ENCODE measurements around the gene PHF5A.
A peak's percentile ranks its signal among the peaks of the same experiment; 100 is the strongest.
"Not testable (repeated sequence)": the region's sequence is repeated elsewhere in the genome, so short reads cannot be mapped to it uniquely, and the experiment has no call there.

PHF5A gene

DNA sequence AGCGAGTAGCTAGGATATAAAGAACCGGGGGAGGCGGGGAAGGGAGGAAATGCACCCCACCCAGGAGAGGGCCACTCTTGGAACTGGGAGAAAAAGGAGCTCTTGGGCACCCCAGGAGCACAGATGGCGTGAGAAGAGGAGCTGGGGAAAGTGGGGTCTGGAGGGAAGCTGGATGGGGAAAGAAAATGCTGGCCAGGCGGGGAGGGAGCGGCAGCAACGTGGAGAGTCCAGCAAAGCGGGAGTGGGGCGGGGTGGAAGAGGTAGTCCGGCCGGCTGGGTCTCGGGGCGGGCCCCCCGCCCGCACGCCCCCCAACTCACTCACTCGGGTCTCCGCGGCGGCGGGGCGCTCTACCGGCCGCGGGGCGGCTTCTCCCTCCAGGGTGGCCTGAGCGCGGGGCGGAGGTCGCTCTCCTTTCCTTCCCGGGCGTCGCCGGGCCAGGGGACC, 22.4 kb downstream of the PHF5A start:
- DNase-seq = no peak

DNA sequence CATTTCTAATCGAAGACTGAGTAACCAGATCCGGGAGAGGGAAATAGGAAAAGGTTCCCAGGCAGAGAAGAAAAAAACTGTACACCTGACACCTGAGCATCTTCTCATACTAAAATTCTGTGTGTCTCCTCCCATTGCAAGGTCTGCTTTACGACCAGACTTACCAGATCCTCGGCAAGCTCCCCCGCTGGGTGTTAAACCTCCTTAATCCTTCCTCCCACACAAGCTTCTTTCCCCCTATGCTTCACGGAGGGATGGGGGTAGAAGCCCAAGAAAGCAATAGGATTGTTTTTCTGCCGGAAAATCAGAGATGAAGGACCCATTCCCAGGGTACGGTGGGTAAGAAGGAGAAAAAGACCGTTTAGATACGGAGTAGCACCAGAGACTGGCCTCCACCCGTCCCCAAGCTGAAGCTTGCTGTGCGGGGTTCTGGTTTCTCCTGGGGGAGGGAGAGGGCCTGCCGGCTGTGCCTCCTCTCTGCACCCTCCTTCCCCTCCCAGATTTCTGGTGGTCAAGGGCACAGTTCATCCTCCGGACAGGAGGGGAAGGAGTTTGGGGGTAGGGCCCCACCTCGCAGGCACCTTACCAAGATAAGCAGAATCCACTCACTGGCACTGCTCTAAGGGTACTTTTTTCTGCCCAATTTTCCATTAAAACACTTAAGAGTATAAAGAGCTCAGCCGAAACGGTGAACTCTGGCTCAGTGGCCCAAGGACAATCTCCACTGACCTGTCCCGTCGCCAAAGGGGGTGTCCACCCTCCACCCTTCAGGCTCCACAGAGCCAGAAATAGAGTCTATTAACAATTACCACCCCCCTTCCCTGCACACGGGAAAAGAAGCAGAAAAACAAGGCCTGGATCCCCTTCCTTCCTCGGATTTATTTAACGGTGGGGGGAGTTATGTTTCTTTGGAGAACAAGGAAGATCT, 23.1 kb downstream of the PHF5A start:
- DNase-seq = peak; percentile 9

DNA sequence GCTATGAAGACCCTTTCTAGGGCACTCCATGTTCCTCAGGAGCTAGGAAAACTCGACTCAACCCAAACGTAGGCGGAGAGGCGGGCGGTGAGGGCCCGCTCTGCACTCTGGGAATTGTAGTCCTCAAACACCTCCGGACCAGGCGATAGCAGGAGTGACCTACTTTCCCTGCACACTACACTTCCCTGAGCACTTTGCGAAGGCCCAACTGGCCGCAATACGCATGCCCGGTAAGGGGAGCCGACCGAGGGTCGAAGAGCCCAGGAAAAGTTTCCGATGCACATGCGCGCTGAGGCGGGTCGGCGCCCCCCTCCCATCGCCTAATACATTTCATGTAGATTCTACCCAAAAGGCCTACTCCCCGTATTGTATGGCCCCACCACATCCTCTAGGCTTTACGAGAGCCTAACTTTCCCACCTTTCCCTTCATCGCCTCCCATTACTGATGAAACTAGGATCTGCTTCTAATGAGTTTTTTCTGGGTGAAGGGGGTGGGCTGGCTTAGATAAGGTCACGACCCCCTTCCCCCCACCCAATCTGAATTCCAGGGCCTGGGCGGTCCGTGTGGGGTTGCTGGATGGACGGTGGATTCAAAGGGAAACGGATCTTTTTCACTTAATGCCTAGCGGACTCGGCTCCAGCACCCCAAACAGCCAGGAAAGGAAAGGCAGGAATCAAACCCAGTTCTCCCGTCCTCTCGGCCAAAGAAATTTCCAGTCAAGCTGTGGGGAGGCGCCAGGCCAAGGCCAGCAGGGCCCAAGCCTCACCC, 23.9 kb downstream of the PHF5A start:
- DNase-seq = peak; percentile 60

DNA sequence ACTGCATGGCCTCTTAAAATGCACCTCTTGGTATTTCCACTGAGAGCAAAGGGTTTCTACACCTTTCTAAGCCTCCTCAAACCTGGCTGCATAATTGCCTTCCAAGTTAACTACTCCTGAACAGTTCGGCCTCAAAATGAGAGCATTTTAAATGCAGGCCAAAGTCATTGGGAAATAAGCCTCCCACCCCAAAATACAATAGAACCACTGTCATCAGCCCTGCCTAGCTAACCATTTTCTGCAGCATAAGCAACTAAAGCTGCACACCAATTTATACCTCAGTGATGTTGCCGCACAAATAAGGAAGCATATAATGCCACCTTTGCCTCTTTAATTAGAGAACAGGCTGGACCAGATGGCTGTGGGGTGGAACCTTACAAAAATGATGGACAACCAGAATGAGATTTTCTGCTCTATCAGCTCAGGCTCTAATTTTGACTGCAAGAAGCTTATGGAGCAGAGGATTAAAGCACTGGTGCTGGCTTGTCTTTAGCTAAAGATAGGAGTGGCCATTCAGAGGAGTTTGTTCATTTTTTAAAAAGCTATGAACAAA, 26.2 kb downstream of the PHF5A start:
- DNase-seq = no peak

DNA sequence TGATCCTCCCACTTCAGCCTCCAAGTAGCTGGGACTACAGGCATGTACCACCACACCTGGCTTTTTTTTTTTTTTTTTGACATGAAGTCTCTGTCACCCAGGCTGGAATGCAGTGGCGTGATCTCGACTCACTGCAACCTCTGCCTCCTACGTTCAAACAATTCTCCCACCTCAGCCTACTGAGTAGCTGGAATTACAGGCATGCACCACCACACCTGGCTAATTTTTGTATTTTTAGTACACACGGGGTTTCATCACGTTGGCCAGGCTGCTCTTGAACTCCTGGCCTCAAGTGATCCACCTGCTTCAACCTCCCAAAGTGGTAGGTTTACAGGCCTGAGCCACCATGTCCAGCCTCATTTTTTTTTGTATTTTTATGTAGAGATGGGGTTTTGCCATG, 28.0 kb downstream of the PHF5A start:
- not testable (repeated sequence) for DNase-seq

DNA sequence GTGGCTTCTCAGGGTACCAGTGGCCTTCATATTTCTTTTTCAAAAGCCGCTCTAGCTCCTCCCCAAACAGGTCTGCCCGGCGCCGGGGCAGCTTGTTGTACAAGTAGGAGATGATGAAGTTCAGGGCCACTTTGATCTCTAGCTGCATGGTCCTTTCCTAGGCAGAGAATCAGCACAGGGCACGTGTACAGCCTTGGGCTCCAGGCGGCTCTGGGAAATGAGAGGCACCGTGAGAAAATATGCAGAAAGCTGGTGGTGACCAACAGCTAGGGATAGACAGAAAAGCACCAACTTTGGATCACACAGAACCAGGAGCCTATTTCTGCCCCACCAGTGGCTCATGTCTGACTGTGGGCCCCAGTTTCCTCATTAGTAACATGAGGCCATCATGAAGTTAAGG, 31.3 kb downstream of the PHF5A start:
- no peak for DNase-seq

DNA sequence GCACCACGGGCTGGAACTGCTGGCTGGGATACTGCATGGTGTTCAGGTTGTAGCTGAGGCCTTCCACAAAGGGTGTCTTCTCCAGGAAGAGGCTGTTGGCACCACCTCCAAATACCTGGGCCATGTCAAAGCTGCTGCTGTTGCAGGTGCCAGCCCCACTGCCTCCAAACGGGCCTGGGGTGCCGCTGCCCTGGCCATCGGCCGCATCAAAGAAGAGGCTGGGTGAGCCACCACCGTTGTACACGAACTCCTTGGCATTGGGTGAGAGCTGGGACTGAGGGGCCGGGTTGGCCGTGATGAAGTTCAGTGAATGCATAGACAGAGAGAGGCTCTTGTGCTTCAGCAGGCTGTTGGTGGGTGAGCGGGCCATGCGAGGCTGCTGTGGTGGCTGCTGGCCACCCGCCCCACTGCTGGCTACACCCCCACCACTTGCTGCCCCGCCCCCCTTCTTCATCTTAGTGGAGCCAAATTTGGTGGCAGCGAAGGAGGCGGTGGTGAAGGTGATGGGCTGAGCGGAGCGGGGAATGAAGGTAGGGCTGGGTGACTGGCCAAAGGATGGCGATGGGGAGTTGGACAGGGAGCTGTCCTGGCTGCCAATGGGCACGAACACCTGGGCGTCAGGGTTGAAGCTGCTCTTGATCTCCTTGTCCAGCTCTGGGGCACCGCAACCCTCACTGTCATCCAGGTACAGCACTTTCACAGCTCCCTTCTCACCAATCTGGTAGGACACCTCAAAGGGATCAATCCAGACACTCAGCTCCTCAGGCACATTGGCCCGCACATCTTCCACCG, 32.0 kb downstream of the PHF5A start:
- DNase-seq = no peak

DNA sequence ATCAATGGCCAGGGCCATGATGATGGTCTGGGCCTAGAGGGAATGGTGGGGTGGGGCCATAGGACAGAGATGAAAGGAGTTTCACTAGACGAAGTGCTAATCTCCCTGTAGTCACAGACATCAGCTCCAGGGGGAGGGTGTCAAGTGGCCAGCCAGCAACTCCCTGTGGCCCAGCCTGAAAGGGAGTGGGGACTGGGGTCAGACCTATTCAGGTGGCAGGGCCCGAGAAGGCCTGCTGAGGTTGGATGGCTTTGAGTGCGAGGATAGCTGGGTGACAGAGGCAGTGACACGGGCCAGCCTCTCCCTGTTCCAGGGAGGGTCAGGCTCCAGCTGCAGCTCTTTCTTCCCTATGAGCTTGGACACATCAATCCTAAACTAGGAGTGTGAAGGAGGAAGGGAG, 32.9 kb downstream of the PHF5A start:
- DNase-seq = no peak

DNA sequence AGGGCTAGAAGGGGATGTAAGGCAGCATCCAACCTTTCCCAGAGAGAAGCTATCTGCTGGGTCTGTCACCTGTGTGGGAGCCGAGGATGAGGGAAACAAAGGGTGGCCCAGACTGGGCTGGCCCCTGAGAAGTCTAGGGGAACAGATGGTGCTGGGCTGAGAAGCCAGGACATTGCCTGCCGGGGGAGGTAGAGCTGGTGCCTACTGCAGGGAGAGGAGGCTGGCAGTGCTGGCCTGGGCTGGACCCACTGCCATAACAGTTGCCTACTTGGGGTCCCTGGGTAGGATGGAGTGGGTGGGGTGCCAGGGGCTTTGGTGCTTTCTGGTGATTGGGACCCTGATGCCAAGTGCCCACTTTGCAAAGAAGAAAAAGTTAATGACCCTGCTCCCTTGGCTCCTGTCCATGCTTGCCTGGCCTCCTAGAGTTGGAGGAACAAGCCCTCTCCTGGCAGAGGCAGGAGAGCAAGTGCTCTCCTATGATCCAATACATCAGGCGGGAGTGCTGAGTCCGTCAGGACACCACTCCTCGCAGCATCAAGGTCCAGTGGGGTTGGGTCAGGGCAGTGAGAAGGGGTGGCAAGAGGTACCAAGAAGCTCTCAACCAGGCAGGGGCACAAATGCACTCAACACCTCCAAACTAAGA, 34.0 kb downstream of the PHF5A start:
- DNase-seq = not testable (repeated sequence)

DNA sequence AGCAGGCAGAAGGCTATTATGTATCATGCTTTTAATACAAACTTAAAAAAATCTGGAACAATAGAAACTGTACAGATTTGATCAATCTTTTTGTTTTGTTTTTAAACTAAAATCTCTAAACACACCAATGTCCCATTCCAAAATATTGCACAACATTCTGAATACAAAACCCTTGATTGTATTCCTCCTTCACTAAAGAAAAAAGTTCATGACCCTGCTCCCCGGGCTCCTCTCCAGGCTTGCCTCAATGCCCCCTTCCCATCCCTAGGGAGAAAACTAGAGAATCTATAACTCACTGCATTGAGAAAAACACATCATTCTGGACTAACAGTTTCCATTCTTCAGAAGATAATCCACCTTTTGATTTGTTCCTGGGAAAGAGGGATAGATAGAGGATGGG, 35.0 kb downstream of the PHF5A start:
- DNase-seq = not testable (repeated sequence)

DNA sequence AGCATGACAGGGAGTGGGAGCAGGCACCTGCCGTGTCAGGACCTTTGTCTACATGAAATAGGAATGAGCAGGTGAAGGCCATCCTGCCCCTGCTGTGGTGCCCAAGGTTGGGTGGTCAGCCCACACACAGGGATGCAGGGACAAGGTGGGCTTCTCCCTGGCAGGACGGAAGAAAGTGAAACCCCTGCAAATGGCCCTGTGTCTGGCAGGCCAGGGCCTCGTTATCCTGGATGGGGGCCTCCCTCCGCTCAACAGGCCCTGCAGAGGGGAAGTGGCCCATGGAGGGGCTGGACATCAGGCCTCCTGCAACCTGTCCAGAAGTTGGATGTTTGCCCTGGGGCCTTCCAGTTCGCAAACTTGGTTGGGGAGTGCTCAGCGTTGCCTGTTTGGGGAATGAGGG, 36.8 kb downstream of the PHF5A start:
- DNase-seq = no peak

DNA sequence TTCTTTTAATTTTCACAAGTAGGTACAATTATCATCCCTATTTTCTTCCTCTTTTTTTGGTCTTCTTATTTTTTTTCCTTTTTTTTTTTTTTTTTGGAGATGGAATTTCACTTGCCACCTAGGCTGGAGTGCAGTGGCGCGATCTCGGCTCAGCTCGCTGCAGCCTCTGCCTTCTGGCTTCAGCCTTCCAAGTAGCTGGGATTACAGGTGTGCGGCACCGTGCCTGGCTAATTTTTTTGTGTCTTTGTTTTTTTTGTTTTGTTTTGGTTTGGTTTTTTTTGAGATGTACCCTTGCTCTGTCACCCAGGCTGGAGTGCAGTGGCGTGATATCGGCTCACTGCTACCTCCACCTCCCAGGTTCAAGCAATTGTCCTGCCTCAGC, 38.5 kb downstream of the PHF5A start:
- no peak for DNase-seq

DNA sequence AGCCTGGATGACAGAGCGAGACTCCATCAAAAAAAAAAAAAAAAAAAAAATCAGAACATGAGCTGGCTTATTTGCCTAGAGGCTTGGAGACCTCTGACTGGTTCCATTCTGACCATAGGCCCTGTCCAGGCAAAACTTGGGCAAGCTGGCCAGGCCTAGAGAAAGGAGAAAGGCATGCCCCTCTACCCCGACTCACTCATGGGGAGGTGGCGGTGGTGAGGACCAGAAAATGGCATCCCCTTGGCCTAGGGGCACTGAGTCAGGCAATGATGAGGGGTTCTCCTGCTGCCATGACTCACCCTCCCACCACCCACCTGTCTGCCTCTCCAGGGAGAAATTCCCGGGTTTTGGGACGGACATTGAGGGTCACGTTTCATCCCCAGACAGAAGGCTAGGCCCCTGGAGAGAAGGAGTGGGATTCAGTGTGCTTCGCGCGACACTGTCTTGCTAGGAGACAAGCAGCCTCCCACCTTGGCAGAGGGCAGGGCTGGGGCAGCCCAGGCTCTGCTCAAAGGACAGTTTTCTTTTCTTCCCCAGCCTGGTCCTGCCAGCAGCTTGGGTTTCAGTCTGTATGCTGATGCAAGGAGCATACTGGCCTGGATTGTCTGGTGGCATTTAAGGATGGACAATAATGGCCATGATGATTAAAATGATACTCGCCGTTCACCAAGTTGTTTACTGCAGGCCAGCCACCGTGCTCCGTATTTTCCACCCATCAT, 39.1 kb downstream of the PHF5A start:
- DNase-seq = no peak

DNA sequence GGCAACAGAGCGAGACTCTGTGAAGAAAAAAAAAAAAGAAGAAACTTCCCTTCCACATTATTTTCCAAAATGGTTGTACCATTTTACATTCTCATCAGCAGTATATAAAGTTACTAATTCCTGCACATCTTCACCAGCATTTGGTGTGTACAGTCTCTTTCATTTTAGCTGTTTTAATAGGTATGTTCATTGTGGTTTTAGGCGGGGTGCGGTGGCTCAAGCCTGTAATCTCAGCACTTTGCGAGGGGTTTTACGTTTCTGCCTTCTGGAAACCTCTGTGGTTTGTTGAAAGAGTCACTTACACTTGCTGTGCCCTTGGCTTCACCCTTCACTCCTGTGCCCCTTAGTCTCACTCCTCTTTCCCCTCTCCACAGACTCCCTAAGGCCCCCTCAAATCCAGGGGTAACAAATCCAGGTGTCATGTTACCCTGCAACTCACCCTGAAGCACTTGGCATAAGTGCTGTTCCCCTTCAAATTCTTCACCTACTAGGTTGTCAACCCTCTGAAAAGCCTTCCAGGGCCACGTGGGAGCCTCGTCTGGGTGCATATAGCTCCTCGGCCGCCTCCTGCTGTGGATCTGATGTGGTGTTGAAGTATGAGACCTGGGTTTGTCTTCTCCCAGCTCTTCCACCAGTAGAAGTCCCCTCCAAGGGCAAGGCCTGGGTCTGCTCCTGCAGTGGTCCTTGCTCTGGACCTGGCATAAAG, 42.7 kb downstream of the PHF5A start:
- DNase-seq = no peak

DNA sequence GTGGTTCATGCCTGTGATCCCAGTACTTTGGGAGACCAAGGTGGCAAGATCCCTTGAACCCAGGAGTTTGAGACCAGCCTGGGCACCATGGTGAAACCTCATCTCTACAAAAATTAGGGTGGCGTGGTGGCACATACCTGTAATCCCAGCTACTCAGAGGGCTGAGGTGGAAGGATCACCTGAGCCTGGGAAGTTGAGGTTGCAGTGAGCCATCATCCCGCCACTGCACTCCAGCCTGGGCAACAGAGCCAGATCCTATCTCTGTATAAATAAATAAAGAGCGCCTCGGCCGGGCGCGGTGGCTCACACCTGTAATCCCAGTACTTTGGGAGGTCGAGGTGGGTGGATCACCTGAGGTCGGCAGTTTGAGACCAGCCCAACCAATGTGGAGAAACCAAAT, 49.8 kb downstream of the PHF5A start:
- DNase-seq = no peak

DNA sequence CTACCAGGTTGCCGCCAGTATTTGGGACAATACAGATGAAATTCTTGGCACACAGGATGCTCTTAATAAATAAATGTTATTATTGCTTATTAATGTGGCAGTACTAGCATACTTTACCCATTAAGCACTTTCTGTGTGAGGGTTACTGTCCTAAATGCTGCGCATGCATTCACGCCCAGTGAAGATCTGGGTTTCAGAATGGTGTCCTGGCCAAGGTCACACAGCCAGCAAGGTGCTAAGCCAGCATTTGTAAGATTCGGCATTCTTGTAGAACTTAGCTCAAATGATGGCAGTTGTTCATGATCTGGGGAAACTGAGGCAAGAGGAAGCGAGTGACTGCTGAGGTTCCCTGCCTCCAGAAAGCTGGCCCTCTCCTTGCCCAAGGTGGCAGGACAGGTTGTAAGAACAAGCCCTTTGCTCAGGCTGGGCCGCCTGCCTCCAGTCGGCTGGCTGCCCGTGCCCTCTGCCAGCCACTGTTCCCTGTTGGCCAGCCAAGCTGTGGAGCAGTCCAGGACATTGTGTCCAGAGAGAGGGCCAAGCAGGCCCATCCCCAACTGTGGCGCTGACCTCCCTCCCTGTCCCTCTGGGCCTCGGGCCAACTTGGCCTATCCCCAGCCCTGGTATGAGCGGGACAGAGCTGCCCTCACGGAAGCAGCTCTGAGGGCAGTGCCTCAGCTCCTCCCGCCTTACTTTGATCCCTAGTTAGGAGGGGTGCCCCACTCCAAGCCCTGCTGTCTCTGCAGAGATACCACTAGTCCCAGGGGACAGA, 50.7 kb downstream of the PHF5A start:
- DNase-seq = no peak

DNA sequence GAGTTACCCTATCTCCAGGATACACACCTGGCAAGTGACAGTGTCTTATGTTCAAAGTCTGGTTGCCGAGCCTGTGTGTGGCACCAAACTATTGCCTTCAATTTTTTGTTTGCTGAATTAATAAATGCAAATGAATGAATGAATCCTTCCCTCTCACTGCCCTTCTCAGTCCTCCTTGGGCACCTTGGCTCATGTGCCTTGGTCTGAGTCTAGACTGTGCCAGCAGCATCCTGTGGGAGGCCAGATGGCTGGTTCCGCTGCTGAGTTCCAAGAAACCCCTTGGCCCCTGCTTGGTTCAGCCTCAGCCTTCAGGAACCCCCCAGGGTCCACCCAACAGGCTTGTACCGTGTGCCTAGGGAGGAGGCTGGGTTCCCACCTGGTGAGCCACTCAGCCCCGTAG, 52.9 kb downstream of the PHF5A start:
- DNase-seq = no peak

DNA sequence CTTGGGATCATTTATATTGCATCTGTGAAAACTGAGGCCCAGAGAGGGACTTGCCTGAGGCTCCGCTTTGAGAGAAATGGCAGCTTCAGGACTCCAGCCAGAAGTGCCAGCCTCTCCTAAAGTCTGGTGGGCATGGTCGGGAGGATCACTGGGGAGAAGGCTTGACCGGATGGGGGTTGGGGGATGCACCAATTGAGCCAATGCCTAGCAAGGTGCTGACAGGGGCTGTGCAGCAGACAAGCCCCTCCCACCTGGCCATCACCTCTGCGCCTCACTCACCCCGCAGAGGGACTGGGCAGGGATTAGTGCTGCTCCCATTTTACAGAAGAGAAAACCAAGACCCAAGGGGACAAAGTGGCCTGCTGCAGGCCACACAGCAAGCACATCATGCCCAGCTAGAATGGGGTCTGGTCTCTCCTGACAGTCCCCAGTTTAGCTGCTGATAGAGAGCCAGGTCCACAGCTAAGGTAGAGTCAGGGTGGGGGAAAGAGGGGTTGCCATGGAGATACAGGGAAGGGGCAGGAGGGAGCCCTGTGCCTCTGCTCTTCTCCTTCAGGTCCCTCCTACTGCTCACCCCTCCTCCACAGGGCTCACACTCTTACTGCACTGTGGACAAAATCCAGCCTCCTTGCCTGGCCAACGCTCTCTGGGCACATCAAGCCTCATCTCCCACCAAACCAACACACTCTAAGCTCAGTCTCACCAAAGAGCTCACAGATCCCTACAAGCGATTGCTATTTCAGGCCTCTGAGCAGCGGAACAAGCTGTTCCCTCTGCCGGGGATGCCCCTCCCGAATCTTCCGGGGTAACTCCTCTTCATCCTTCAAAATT, 57.3 kb downstream of the PHF5A start:
- no peak for DNase-seq

DNA sequence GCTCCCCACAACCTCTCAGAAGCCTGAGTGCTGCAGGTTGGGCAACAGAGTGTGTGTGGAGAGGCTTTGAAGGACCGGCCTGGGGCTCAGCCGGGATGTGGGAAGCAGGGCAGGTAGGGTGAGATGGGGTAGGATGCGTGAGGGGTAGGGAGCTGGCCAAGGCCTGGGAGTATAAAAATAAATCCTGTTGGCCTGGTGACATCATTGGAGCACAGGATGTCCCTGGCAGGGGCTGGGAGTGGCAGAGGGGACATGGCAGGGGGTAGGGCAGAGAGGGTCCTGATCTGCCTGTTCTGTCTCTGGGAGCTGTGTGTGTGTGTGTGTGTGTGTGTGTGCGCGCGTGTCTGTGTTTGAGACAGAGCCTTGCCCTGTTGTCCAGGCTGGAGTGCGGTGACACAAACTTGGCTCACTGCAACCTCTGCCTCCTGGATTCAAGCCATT, 58.2 kb downstream of the PHF5A start:
- DNase-seq = no peak
